HG02938 (cell line): ENCODE measurements around the gene SEMA4D.

Experiments
- ATAC-seq: cut with Tn5 transposase; IDR thresholded peaks from one replicate; pipeline ENCODE4 v1.9.1; 2021; ENCODE audit warnings: mild to moderate bottlenecking, moderate library complexity; ENCODE audit not compliant: unreplicated experiment

The SEMA4D gene

GRCh38 chr9:89390068-89390555 lies 107.8 kb downstream of the SEMA4D start:
- no peak for ATAC-seq

DNA sequence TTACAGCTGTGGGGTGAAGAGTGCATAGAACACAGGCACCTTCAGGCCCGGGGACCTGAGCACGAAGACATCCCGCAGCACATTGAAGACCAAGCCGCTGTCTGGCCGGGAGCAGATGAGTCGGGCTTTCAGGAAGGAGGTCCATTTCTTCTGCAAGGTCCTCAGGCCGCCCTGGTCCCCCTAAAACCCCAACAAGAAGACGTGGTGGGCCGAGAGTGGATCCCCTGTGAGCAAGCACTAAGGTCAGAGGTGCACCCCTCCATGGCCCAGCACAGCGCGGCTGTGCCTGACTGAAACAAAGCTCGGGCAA lies 109.1 kb downstream of the SEMA4D start:
- no peak for ATAC-seq

- no peak for ATAC-seq
Measured at GRCh38 chr9:89388084-89388867, 109.6 kb downstream of the SEMA4D start.

DNA sequence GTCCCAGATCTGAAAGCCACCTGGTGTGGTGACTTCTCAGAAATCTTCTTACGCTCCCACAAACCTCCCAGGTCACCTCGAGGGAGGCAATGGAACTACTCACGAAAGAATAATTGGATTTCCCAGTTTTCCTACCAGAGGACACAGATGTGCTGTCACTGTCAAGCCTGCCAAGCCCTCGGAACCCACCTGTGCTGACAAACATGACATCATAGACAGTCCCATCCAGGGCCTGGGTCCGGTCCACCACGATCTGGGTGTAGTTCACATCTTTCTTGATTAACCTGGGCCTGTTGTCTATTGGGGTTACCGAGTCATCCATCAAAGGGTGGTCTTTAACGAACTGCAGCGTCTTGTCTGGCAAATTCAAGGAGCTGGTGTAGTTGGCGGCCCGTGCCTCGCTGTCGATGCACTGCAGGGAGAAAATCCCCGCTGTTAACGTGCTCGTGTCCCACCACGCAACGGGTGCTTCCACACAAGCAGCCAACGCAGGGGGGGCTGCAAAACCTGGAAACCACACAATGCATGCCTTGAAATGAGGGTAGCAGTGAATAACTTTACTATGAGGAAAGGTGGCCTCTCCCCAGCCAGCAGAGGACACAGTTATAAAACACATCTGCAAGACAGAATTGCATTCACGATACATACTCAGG lies 110.6 kb downstream of the SEMA4D start:
- no peak for ATAC-seq

DNA sequence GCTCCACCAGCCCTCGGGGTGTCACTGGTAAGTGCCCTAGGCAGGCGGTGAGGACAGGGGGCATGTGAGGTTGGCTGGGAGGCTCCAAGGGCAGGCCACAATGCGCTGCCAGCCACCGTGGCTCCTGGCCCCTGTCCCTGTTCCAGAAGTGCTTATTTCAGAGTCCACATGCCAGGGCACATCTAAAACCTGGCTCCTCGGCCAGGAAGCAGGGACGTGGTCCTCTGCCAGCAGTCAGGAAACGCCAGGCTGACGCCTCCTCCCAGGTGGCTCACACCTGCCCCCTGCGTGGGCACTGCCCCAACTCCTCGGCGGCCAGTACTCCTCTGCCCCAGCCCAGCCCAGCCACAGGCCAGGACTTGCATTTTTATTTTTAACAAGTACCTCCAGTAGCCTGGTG lies 111.1 kb downstream of the SEMA4D start:
- ATAC-seq, result no peak

- no peak for ATAC-seq
Measured at GRCh38 chr9:89386206-89386605, 111.7 kb downstream of the SEMA4D start.

DNA sequence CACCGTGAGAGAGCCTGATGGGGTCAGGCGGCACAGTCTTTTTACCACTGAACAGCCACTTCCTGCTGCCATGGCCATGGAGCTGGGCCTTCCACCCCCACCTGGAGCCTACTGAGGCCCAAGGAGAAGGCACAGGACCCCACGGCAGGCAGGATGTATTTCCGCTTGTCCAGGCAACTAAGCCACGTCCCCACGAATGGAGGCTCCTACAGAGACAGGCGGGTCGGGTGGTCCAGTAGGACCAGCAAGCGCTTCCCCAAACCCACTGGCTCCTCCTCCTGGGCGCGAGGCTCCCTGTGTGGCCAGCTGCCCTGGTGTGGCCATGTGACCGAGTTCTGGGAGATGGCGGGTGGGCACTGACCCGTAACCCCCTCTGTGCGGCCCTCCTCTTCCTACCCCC lies 113.1 kb downstream of the SEMA4D start:
- no peak for ATAC-seq

- ATAC-seq, result no peak
Measured at GRCh38 chr9:89383721-89384300, 114.1 kb downstream of the SEMA4D start.

- no peak for ATAC-seq
Measured at GRCh38 chr9:89383030-89383720, 114.7 kb downstream of the SEMA4D start.

- no peak for ATAC-seq
Measured at GRCh38 chr9:89382026-89382986, 115.6 kb downstream of the SEMA4D start.

DNA sequence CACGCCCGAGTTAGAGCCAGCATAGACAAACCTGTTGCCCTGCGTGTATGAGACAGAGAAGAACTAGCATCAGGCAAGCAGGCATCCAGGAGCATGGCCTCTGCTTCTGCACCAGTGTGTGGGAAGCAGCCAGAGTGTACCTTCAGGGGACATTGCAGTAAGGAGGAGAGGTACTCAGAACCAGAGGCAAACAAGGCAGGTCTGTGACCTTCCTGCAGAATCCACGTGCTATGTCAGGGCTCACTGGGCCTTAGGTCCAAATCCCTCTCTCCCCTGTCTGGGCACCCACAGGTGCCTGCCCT lies 116.7 kb downstream of the SEMA4D start:
- ATAC-seq, result no peak

DNA sequence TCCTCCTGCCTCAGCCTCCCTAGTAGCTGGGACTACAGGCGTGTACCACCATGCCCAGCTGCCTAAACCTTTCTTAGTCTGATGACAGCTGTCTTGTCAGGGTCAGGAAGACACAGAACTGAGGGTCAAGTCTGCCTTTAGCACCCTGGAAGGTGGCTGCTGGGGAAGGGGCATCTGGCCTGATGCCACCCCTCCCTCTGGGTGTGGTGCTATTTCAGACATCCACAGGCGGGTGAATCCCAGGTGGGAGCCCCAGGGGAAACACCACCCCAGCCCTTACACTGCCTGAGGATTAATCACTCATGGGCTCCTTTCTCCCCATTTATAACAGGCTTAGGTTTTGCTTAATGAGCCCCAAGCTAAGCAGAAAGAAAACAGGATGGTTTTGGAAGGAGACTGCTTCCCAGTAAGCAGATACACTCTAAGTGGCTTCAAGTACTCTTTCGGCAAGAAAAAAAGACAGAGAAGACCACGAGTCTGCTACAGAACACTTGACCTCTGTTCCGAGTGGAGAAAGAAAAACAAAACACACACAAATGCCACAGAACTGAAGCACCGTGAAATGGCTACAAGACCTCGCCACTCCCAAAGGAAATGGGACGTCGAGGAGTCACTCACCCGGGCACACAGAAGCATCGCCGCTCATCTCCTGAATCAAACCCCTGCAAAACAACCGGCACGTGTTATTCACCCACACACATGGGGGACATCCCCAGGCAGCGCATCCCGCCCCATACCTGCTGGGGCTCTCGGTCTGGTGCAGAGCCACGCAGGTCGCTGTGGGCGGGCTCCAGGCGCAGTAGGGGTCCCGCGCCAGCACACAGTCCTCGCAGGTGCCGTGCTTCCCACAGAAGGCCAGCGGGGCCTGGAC lies 117.2 kb downstream of the SEMA4D start:
- no peak for ATAC-seq

- no peak for ATAC-seq
Measured at GRCh38 chr9:89379508-89380115, 118.3 kb downstream of the SEMA4D start.

DNA sequence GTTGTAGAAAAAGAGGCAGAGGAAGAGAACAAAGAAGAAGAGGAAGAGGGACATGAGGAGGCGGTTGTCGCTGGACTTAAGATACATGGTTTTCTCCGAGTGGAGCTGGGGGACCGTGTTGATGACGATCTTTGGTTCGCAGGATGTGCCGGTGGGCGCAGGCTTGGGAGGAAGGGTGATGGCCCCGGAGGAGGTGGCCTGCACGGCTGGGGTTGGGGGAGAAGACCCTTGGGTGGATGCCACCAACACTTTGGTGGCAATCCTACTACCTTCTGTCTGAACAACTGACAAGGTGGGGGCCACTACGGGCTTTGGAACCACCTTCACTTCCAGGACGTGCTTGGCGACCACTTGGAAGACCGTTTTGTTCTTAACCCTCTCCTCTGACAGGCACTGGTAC lies 118.9 kb downstream of the SEMA4D start:
- no peak for ATAC-seq

GRCh38 chr9:89378541-89378940 lies 119.4 kb downstream of the SEMA4D start:
- ATAC-seq, result no peak

DNA sequence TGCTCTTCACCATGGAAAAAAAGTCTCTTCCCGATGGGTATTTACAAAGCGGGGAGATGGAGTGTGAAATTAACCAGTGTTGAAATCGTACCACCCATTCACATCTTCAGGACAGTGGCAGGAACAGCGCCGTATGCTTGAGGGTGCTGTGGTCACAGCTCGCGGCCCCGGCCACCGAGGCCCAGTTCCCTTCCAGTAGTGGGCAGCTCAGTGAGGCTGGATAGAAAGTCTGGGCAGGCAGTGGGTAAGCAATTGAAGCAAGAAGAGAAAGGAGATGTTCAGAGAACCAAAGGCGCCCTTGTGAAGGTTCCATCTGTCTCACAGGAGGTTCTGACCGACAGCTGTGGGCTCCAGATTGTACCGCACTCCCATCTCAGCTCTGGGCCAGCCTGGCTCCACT lies 120.5 kb downstream of the SEMA4D start:
- no peak for ATAC-seq

DNA sequence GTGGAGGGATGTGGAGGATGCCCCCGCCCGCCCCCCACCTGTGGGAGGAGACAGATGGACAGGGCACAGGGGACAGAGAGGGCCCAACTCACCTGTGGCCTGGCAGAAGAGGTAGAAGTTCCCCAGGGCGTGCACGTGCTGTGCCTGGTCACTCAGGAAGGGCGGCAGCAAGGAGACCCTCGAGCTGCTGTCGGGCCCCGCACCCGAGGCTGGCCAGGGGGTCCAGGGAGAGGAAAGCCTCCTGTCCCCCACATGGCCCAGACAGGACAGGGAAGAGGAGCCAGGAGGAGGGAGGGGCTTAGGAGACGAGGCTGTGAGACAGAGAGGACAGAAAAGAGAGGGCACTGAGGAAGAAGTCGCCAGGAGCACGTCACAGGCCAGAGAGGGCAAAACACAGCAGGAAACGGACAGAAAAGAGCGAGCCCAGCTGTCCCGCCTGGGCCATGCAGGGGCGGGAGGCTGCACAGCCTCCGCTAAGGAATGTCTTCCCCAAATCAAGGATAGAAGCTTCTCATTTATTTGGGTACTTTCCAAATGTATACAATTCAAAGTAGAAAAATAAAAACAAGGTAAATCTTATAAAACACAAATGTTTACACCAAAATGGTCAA lies 121.1 kb downstream of the SEMA4D start:
- ATAC-seq, result no peak

GRCh38 chr9:89376286-89376685 lies 121.6 kb downstream of the SEMA4D start:
- no peak for ATAC-seq

GRCh38 chr9:89375191-89375760 lies 122.6 kb downstream of the SEMA4D start:
- ATAC-seq, result peak; percentile 70
